ENCODE measurements around the gene SFT2D3.

Gene SFT2D3, protein sequence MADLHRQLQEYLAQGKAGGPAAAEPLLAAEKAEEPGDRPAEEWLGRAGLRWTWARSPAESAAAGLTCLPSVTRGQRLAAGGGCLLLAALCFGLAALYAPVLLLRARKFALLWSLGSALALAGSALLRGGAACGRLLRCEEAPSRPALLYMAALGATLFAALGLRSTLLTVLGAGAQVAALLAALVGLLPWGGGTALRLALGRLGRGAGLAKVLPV

DNA sequence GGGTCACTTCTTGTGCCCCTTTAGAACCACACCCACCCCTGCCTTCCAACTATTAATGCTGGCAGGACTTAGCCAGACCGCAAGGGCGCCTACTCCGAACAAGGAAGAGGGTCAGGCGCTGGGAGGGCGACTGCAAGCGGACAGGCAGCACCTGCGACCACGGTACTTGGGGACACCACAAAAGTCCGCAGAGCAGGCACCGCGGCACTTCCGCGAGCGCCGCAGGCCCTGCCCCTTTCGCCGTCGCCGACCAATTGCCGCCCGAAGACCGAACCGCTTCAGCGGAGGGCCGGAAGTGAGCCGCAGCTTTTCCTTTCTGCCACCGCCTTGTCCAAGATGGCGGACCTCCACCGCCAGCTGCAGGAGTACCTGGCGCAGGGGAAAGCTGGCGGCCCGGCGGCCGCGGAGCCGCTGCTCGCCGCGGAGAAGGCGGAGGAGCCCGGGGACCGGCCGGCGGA is at the start of gene SFT2D3:
SFT2D3 (plus strand) TSS at position 305 of the 458 bp plus-strand sequence; CDS start at position 337, 32 bp downstream.
- H3K4me3 ChIP-seq (ENCODE audit: low read depth, low read length): peak within 1 kb of the TSS; percentile 91
- H3K9ac ChIP-seq (ENCODE audit: low read depth, low read length): peak within 1 kb of the TSS; percentile 90
- peaks cover 3% of the 10 kb centered on the region for H3K27me3 ChIP-seq (ENCODE audit: control insufficient read depth, insufficient read depth, low read length)
- peaks cover 12% of the 10 kb centered on the region for H3K36me3 ChIP-seq (ENCODE audit: control insufficient read depth, insufficient read depth, low read length)
- H3K4me1 ChIP-seq (ENCODE audit: control insufficient read depth, insufficient read depth, low read length): peaks cover 12% of the 10 kb centered on the region
- H3K9me3 ChIP-seq (ENCODE audit: control insufficient read depth, insufficient read depth, low read length): no peaks in the 10 kb centered on the region

DNA sequence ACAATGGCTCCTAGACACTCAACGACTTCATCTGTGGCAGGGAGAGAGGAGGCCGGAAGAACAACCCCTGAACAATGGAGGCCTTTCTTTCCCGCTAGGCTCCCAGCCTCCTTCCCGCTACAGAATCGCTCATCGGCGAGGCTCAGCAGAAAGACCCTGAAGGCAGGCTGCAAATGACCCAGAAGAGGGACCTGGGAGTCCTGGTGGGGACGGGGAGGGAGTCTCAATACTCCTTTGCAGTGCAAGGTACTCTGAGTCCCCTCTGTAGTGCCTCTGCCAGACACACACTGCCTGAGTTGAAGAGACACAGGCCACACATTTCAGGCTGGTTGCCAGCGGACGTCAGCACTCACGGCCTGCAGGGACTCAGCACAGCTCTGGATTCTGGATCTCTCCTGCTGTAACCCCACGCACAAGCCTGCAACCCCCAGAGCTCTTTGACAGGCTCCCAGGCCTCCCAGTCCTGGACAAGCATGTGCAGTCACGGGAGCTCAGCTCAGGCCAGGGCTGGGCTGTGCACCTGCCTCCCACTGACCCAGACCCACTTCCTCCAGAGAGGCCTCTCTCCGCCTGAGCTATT is 49.2 kb upstream of the SFT2D3 start:
- Histone ChIP-seq H3K4me3 (ENCODE audit: low read depth, low read length) (no peak overlapping the region), H3K27me3 (ENCODE audit: control insufficient read depth, insufficient read depth, low read length) (no peaks in the 10 kb centered on the region), H3K4me1 (ENCODE audit: control insufficient read depth, insufficient read depth, low read length) (no peaks in the 10 kb centered on the region), H3K36me3 (ENCODE audit: control insufficient read depth, insufficient read depth, low read length) (no peaks in the 10 kb centered on the region), H3K9me3 (ENCODE audit: control insufficient read depth, insufficient read depth, low read length) (no peaks in the 10 kb centered on the region), H3K9ac (ENCODE audit: low read depth, low read length) (no peak overlapping the region)

DNA sequence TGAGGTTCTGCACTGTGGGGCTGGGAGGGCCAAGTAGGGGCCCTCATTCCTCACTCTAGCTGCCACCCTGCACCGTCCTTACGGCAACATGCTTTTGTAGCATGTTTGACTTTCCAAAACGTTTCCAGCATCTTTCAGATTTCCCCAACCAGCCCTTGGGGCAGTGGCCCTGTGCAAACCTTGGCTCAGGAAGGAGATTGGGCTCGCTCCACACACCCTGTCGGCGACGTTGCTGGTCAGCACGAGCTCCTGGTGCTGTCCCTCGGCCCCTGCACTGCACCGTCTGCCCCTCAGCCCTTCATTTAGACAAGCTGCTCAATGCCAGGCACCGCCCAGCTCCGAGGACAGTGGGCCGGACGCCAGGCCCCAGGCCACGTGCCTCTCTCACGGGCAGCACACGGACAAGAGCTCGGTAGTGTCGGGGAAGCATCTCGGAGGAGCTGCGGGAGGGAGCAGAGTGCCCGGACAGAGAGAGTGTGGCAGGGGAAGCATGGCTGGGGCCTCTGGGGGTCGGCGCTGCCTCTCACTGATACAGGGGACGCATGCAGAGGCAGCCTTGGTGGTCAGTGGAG is 48.4 kb upstream of the SFT2D3 start:
- H3K9me3 ChIP-seq (ENCODE audit: control insufficient read depth, insufficient read depth, low read length): no peaks in the 10 kb centered on the region
- no peak overlapping the region for H3K4me3 ChIP-seq (ENCODE audit: low read depth, low read length)
- no peak overlapping the region for H3K9ac ChIP-seq (ENCODE audit: low read depth, low read length)
- no peaks in the 10 kb centered on the region for H3K4me1 ChIP-seq (ENCODE audit: control insufficient read depth, insufficient read depth, low read length)
- no peaks in the 10 kb centered on the region for H3K36me3 ChIP-seq (ENCODE audit: control insufficient read depth, insufficient read depth, low read length)
- no peaks in the 10 kb centered on the region for H3K27me3 ChIP-seq (ENCODE audit: control insufficient read depth, insufficient read depth, low read length)

DNA sequence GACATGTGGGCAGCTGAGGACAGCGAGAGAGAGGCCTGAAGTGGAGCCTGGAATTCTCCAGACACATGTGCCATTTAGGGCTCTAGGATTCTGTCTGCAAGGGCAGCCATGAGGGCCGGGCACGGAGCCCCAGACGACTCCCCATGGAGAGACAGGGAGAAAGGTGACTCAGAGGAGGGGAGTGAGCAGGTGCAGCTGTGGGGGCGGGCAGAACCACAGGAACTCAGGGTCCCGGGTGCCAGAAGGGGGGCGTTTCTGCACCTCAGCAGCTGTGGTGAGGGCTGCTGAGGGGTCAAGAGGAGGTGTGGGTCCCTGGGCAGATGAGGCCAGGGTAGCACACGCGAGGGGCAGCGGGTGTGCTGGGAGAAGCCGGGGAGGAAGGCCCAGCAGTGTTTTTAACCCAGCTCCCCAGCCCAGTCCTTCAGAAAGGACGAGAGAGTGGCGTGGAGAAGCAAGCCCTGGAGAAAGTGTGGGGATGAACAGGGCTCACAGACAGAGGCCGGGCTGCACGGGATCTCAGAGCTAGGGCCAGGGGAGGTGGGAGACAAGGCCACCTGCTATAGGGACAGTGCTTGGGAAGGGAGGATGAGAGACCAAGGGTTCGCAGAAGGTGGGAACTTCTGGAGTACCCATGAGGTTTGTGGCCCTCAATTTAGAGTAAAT is 47.7 kb upstream of the SFT2D3 start:
- H3K4me3 ChIP-seq (ENCODE audit: low read depth, low read length): no peak overlapping the region
- H3K9ac ChIP-seq (ENCODE audit: low read depth, low read length): no peak overlapping the region
- no peaks in the 10 kb centered on the region for H3K9me3 ChIP-seq (ENCODE audit: control insufficient read depth, insufficient read depth, low read length)
- no peaks in the 10 kb centered on the region for H3K36me3 ChIP-seq (ENCODE audit: control insufficient read depth, insufficient read depth, low read length)
- no peaks in the 10 kb centered on the region for H3K27me3 ChIP-seq (ENCODE audit: control insufficient read depth, insufficient read depth, low read length)
- H3K4me1 ChIP-seq (ENCODE audit: control insufficient read depth, insufficient read depth, low read length): no peaks in the 10 kb centered on the region

DNA sequence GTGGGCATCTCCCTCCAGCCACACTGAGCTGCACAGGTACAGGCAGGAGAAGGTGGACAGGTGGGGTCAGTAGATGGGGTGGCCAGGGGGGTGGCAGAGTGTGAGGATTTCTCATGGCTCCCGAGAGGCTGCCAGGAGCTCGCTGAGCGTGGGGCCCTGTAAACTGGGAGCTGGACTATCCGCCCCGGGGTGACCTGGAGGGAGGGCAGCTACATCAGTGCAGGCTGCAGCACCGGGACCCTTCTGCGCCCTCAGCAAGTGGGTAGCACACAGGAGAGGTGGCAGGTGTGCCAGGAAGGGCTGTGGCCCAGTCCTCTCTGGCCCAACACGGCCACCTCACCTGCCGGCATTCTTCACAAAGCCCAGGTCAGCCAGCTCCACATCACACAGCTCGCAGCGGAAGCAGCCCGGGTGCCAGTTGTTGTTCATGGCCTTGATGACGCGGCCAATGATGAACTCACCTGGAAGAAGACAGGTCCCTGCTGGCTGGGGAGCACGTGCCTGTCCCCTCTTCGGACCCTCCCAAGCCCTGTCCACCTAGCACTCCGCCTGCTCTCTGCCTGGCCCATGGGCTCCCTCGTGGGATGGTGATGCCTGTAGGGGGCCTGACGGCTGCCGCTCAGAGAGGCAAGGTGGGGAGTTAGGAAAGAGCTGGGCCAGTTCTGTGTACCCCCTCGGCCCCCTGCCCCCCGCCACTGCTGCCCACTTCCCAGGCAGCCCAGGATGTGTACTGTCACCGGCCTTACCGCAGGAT is 47.0 kb upstream of the SFT2D3 start:
- Histone ChIP-seq H3K9me3 (ENCODE audit: control insufficient read depth, insufficient read depth, low read length) (no peaks in the 10 kb centered on the region), H3K4me1 (ENCODE audit: control insufficient read depth, insufficient read depth, low read length) (no peaks in the 10 kb centered on the region), H3K27me3 (ENCODE audit: control insufficient read depth, insufficient read depth, low read length) (no peaks in the 10 kb centered on the region), H3K4me3 (ENCODE audit: low read depth, low read length) (no peak overlapping the region), H3K36me3 (ENCODE audit: control insufficient read depth, insufficient read depth, low read length) (no peaks in the 10 kb centered on the region), H3K9ac (ENCODE audit: low read depth, low read length) (no peak overlapping the region)

DNA sequence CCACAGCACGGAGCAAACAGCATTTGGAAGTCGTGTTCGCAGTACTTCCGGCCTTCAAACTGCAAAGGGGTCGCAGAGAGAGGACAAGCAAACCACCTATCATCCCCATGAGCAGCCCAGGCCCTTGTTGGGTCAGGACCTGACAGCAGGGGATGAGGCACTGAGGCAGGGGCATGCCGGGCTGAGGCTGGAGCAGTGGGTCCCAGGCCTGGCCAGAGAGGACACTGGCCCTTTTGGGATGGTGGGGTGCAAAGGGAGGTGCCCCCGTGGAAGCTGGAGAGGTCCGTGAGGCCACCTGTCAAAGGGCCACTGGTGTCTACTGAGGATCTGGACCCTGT is 46.5 kb upstream of the SFT2D3 start:
- no peaks in the 10 kb centered on the region for H3K36me3 ChIP-seq (ENCODE audit: control insufficient read depth, insufficient read depth, low read length)
- no peaks in the 10 kb centered on the region for H3K27me3 ChIP-seq (ENCODE audit: control insufficient read depth, insufficient read depth, low read length)
- H3K9me3 ChIP-seq (ENCODE audit: control insufficient read depth, insufficient read depth, low read length): no peaks in the 10 kb centered on the region
- no peak overlapping the region for H3K4me3 ChIP-seq (ENCODE audit: low read depth, low read length)
- H3K9ac ChIP-seq (ENCODE audit: low read depth, low read length): no peak overlapping the region
- H3K4me1 ChIP-seq (ENCODE audit: control insufficient read depth, insufficient read depth, low read length): no peaks in the 10 kb centered on the region

DNA sequence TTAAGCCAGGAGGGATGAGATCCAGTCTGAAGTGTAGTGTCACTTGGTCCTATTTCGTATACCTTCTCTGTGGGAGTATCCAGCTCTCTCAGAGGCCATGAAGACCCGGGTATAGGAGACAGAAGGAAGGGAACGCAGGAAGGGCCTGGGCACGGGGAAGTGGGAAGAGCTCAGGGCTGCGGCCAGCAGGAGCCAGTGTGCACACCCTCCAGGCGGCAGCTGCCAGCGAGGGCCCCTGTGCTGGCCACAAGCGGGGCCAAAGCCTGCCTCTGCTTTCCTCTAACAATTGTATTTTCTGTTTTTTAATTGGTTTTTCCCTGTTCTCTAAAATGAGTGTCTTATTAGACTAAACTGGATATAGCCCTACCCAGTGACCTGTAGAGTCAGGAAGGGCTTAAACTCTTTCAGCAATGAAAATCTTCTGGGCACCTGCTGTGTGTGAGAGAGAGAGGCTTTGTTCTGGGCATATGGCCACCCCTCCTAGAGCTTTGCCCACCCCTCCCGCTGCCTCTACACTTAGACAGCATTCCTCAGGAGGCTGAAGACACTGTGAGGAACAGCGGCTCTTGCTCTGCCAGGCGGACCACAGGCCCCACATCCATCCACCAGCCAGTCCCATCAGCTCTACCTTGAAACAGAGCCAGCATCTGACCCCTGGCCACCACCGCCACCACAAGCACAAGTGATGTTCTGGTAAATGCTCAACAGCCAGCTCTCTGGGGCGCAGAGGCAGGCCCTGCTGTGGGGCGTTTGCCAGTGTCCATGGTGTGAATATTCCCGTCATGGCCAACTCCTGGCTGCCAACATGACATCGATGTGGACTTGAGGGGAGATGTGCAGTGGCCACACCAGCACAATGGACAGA is 45.9 kb upstream of the SFT2D3 start:
- no peaks in the 10 kb centered on the region for H3K9me3 ChIP-seq (ENCODE audit: control insufficient read depth, insufficient read depth, low read length)
- H3K9ac ChIP-seq (ENCODE audit: low read depth, low read length): no peak overlapping the region
- no peak overlapping the region for H3K4me3 ChIP-seq (ENCODE audit: low read depth, low read length)
- H3K4me1 ChIP-seq (ENCODE audit: control insufficient read depth, insufficient read depth, low read length): no peaks in the 10 kb centered on the region
- no peaks in the 10 kb centered on the region for H3K36me3 ChIP-seq (ENCODE audit: control insufficient read depth, insufficient read depth, low read length)
- H3K27me3 ChIP-seq (ENCODE audit: control insufficient read depth, insufficient read depth, low read length): no peaks in the 10 kb centered on the region

DNA sequence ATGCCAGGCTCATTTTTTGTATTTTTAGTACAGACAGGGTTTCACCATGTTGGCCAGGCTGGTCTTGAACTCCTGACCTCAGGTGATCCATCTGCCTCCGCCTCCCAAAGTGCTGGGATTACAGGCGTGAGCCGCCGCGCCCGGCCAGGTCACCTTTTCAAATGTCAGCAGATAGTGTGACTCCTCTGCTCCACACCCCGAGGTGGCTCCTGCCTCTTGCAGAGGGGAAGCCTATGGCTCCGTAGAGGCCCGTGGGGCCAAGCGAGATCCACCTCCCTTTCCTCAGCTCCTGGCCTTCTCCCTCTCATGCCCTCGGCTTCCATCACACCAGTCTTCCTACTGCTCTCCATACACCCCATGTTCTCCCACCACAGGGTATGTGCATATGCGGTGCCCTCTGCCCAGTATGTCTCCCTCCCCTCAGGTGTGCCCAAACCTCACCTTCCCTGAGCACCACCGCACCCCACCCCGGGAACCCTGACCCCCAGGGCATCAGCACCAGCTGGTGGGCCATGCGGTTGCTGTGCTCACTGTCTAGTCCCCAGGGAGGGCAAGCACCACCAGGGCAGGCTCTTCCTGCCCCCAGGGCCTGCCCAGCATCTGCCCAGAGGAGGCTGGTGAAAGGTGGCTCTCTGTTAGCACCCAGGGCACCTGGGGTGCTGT is 44.6 kb upstream of the SFT2D3 start:
- H3K4me3 ChIP-seq (ENCODE audit: low read depth, low read length): no peak overlapping the region
- no peaks in the 10 kb centered on the region for H3K4me1 ChIP-seq (ENCODE audit: control insufficient read depth, insufficient read depth, low read length)
- no peaks in the 10 kb centered on the region for H3K27me3 ChIP-seq (ENCODE audit: control insufficient read depth, insufficient read depth, low read length)
- H3K9me3 ChIP-seq (ENCODE audit: control insufficient read depth, insufficient read depth, low read length): no peaks in the 10 kb centered on the region
- H3K36me3 ChIP-seq (ENCODE audit: control insufficient read depth, insufficient read depth, low read length): no peaks in the 10 kb centered on the region
- no peak overlapping the region for H3K9ac ChIP-seq (ENCODE audit: low read depth, low read length)

DNA sequence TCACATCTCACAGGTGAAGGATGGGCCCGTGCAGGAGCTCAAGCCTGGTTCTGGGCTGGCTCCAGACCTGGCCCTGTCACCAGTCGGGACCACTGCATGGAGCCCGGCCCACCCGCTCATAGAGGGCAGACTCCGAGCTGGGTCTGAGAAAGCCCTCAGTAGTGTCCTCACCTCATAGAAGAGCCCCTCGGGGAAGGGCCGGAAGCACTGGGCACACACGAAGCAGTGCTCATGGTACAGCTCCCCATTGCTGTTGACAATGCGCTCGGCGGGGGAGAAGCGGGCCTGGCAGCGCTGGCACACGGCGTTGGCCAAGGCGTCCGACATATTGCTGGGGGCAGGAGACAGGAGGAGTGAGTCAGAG is 44.1 kb upstream of the SFT2D3 start:
- Histone ChIP-seq H3K27me3 (ENCODE audit: control insufficient read depth, insufficient read depth, low read length) (no peaks in the 10 kb centered on the region), H3K9ac (ENCODE audit: low read depth, low read length) (no peak overlapping the region), H3K4me1 (ENCODE audit: control insufficient read depth, insufficient read depth, low read length) (no peaks in the 10 kb centered on the region), H3K4me3 (ENCODE audit: low read depth, low read length) (no peak overlapping the region), H3K36me3 (ENCODE audit: control insufficient read depth, insufficient read depth, low read length) (no peaks in the 10 kb centered on the region), H3K9me3 (ENCODE audit: control insufficient read depth, insufficient read depth, low read length) (no peaks in the 10 kb centered on the region)

DNA sequence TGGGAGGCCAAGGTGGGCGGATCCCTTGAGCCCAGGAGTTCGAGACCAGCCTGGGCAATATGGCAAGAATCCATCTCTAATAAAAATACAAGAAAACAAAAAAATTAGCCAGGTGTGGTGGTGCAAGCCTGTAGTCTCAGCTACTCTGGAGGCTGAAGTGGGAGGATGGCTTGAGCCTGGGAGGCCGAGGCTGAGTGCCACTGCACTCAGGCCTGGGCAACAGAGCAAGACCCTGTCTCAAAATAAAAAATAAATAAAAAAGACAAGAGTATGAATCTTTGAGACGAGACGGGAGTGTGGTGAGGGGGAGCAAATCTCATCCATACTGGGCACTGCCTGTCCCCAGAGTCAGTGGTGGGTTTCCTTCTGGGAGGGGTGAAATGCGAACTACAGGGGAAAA is 43.2 kb upstream of the SFT2D3 start:
- Histone ChIP-seq H3K9me3 (ENCODE audit: control insufficient read depth, insufficient read depth, low read length) (no peaks in the 10 kb centered on the region), H3K27me3 (ENCODE audit: control insufficient read depth, insufficient read depth, low read length) (peaks cover under 1% of the 10 kb centered on the region), H3K4me3 (ENCODE audit: low read depth, low read length) (no peak overlapping the region), H3K36me3 (ENCODE audit: control insufficient read depth, insufficient read depth, low read length) (no peaks in the 10 kb centered on the region), H3K4me1 (ENCODE audit: control insufficient read depth, insufficient read depth, low read length) (no peaks in the 10 kb centered on the region), H3K9ac (ENCODE audit: low read depth, low read length) (no peak overlapping the region)

Measured in iPS-15b (cell line).